ENCODE data around the gene SYNDIG1.
A peak's percentile ranks its signal among the peaks of the same experiment; 100 is the strongest.
"Not testable (repeated sequence)": the region's sequence is repeated elsewhere in the genome, so short reads cannot be mapped to it uniquely, and the experiment has no call there.

Gene SYNDIG1

DNA sequence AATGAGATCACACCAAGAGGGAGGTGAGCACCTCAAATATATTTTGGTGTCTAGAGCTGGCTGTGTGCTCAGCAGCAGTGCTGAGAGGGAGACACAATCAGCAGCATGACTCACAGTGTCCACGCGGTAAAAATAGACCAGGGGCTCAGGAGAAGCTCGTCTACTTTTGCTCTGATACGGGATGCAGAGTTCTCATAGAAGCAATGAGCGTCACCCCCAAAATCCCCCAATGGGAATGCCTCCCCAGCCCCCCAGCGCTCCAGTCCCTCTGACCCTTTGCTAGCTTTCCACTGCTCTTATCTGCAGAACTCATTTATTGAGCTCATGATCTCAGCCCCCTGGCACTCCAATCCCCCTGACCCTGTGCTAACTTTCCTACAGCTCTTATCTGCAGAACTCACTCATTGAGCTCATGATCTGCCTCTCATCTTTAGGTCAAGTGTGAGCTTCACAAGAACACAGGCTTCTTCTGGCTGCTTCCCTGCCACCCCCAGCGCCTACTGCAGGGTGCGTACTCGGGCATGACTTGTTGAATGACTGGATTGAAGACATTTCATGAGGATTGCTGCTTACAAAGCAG lies 34.0 kb downstream of the SYNDIG1 start:
- H3K4me3 ChIP-seq (ENCODE audit: low read depth, low read length), result no peak overlapping the region
- DNase-seq (ENCODE audit: low read depth), result peak; percentile 78
- TF ChIP-seq, protein P1, sequence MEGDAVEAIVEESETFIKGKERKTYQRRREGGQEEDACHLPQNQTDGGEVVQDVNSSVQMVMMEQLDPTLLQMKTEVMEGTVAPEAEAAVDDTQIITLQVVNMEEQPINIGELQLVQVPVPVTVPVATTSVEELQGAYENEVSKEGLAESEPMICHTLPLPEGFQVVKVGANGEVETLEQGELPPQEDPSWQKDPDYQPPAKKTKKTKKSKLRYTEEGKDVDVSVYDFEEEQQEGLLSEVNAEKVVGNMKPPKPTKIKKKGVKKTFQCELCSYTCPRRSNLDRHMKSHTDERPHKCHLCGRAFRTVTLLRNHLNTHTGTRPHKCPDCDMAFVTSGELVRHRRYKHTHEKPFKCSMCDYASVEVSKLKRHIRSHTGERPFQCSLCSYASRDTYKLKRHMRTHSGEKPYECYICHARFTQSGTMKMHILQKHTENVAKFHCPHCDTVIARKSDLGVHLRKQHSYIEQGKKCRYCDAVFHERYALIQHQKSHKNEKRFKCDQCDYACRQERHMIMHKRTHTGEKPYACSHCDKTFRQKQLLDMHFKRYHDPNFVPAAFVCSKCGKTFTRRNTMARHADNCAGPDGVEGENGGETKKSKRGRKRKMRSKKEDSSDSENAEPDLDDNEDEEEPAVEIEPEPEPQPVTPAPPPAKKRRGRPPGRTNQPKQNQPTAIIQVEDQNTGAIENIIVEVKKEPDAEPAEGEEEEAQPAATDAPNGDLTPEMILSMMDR (conservative IDR thresholded peaks at IDR 0.05; ENCODE audit: low read depth, low read length), result peak; percentile 25

DNA sequence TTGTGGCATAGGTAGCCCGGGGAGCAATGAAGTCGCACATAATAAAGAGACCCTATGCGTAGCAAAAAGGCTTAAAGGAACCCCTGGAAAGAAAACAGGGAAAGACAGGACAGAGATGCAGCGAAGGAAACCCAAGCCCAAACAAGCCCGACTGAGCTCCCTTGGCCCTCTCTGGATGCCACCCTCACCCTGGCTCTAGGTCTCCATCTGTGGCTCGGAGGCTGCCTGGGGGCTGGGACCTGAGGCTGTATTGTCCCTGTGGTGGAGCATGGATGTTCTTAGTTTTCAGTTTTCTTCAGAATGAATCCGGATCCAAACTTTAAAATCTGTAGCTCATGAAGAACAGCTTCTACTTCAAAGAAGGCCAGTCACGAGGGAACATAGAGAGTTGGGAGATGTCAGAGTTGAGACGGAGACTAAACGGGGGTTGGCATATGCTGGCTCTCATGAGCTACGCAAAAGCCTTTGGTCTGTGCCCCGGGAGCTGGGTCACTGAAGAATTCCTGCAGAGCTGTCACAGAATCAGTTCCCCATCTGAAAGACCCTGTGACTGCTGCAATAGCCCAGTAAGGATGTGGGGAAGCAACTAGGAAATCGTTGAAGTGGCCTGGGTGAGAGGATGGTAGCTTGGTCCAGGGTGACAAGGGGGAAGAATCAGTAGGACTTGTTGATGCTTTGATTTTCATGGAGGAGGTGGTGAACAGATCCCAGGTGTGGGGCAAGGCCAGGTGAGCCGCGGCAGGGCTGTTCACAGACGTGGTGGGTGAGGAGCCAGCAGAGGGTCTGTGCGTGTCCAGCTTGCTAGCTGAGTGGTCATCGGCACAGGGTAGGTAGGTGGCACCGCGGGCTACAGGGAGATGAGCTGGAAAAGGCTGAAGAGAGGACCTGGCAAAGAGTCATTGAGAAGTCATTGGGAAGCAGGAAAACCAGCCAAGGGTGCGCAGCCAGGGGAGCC lies 35.2 kb downstream of the SYNDIG1 start:
- no peak for DNase-seq (ENCODE audit: low read depth)
- TF ChIP-seq, protein P1 (conservative IDR thresholded peaks at IDR 0.05; ENCODE audit: low read depth, low read length), result no peak
- no peak overlapping the region for H3K4me3 ChIP-seq (ENCODE audit: low read depth, low read length)

DNA sequence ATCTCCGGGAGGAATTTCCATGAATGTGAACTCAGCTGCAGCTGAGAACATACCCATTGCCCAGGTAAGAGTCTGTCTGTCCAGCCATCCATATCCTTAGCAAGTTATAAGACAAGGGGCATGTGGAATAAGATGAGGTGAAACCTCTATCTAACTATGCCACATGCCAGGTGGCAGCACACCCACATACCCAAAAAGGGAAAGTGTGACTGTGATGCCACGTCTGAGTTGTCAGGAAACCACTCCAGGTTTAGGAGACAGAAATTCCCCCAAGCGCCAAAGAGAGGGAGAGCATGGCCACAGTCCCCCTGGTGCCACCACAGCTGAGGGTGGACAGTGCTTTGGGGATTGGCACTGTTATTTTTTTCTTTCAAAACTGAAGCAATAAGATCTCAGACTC lies 36.7 kb downstream of the SYNDIG1 start:
- TF ChIP-seq, protein P1 (conservative IDR thresholded peaks at IDR 0.05; ENCODE audit: low read depth, low read length), result no peak
- DNase-seq (ENCODE audit: low read depth), result no peak

DNA sequence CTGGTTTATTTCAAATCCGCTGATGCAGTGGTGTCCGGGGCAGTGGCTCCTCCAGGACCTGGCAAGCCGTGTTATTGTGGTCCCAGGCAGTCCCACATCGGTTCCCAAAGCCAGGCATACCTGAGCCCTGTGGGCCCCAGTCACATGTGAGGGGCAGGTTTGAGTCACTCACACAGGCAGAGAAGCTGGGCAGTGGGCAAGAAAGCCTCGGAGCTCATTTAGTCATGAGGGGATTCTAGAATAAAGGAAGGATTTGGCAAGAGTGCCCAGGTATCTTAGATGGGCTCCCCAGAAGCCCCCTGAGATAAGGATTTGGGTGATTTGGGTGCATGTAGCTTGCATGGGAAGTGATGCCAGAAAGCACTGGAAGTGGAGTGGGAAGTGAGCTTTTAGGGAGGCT lies 37.3 kb downstream of the SYNDIG1 start:
- no peak for DNase-seq (ENCODE audit: low read depth)
- TF ChIP-seq, protein P1 (conservative IDR thresholded peaks at IDR 0.05; ENCODE audit: low read depth, low read length), result no peak
- no peak overlapping the region for H3K4me3 ChIP-seq (ENCODE audit: low read depth, low read length)

More for the DNA sequence above, 36.7 kb downstream of the SYNDIG1 start:
- H3K4me3 ChIP-seq (ENCODE audit: low read depth, low read length), result no peak overlapping the region

DNA sequence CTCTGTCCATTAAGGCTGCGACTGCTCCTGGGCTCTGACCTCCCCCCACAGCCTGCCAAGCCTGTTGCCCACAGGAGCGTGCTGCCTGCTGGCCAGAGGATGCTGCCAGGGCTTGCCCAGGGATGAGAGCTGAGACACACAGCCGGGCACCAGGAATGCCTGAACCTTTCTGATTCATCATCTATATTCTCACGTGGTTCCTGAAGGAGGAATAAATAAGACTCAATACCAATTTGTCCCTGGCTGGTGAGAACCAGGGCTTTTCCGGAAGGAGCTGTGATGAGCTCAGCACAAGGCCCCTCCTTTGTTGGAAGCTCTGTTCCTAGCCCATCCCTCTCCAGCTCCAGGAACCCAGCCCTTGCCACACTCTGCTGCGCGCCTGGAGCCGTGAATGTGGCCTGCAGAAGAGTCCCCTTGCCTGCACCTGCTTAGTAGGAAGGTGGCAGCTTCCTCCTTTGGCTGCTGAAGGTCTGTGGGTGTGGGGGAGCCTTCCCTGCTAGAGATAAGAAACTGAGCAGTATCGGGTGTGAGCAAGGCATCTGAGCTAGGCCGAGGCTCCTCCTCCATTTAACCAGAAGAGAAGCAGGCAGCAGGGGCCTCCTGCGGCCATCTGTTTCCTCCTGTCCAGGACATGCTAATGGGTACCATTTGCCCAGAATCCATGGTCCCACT lies 37.9 kb downstream of the SYNDIG1 start:
- no peak overlapping the region for H3K4me3 ChIP-seq (ENCODE audit: low read depth, low read length)
- DNase-seq (ENCODE audit: low read depth), result no peak
- TF ChIP-seq, protein P1 (conservative IDR thresholded peaks at IDR 0.05; ENCODE audit: low read depth, low read length), result no peak

DNA sequence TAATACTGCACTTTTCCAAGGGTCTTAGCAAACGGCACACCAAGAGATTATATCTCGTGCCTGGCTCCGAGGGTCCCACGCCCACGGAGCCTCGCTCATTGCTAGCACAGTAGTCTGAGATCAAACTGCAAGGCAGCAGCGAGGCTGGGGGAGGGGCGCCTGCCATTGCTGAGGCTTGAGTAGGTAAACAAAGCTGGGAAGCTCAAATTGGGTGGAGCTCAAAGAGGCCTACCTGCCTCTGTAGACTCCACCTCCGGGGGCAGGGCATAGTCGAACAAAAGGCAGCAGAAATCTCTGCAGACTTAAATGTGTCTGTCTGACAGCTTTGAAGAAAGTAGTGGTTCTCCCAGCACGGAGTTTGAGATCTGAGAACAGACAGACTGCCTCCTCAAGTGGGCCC lies 43.0 kb downstream of the SYNDIG1 start:
- not testable (repeated sequence) for DNase-seq (ENCODE audit: low read depth); H3K4me3 ChIP-seq (ENCODE audit: low read depth, low read length)

DNA sequence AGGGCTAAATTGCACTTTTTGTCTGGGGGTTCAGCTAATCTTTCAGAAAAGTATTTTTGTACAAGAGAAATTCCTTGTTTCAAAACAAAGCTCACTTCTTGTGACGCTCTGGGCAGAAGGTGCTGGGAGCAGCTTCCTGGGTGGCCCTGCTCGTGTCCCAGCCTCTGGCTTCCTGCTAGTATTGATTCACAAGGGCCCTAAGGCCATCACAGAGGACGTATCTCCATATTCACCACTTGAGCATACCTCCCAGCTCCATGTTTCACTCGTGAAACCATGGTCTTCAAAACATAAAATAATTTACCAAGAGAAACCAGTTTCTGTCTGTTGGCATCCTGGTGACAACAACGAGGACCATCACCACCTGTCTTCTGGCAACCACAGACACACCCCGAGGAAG lies 49.1 kb downstream of the SYNDIG1 start:
- DNase-seq (ENCODE audit: low read depth), result no peak
- H3K4me3 ChIP-seq (ENCODE audit: low read depth, low read length), result no peak overlapping the region
- TF ChIP-seq, protein P1 (conservative IDR thresholded peaks at IDR 0.05; ENCODE audit: low read depth, low read length), result no peak

All from choroid plexus epithelial cell (primary cell).